Nephron progenitor cell (in vitro differentiated cells): ENCODE results near the gene RCL1.

Source experiments
- DNase-seq: peaks from one replicate; pipeline ENCODE4 v3.0.0; 2021
- H3K27ac Mint-ChIP-seq: 2 replicates; pipeline ENCODE4 v1.8.0; 2021; ENCODE audit warnings: mild to moderate bottlenecking, moderate library complexity, mixed read lengths
- H3K27me3 Mint-ChIP-seq: 2 replicates; pipeline ENCODE4 v1.8.0; 2021; ENCODE audit warnings: mild to moderate bottlenecking, low read depth, mixed read lengths; ENCODE audit not compliant: poor library complexity
- H3K36me3 Mint-ChIP-seq: 2 replicates; pipeline ENCODE4 v1.8.0; 2021; ENCODE audit warnings: low read depth, mixed read lengths
- H3K4me1 Mint-ChIP-seq: 2 replicates; pipeline ENCODE4 v1.8.0; 2021; ENCODE audit warnings: mixed read lengths
- H3K4me3 Mint-ChIP-seq: 2 replicates; pipeline ENCODE4 v1.8.0; 2021; ENCODE audit warnings: mild to moderate bottlenecking, moderate library complexity, mixed read lengths
- H3K9me3 Mint-ChIP-seq: 2 replicates; pipeline ENCODE4 v1.8.0; 2021; ENCODE audit warnings: mild to moderate bottlenecking, moderate library complexity, mixed read lengths
- TF ChIP-seq, protein P1 (sequence below): fragments of 200-600 bp; sonication (generic); IDR thresholded peaks from 2 replicates; pipeline ENCODE4 v1.5.0; 2021; ENCODE audit warnings: antibody characterized with exemption

The RCL1 gene

DNA sequence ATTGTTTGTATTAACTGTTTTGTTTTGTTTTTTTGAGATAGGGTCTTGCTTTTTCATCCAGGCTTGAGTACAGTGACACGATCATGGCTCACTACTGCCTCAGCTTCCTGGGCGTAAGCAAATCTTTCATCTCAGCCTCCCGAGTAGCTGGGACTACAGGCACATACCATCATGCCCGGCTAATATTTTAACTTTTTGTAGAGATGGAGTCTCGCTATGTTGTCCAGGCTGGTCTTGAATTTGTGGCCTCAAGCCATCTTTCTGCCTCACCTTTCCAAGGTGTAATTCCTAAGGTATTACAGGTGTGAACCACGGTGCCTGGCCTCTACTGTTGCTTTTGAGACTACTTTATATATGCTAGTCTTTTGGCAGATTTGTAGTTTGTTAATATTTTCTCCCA lies 8.4 kb downstream of the RCL1 start:
- TF ChIP-seq, protein P1, sequence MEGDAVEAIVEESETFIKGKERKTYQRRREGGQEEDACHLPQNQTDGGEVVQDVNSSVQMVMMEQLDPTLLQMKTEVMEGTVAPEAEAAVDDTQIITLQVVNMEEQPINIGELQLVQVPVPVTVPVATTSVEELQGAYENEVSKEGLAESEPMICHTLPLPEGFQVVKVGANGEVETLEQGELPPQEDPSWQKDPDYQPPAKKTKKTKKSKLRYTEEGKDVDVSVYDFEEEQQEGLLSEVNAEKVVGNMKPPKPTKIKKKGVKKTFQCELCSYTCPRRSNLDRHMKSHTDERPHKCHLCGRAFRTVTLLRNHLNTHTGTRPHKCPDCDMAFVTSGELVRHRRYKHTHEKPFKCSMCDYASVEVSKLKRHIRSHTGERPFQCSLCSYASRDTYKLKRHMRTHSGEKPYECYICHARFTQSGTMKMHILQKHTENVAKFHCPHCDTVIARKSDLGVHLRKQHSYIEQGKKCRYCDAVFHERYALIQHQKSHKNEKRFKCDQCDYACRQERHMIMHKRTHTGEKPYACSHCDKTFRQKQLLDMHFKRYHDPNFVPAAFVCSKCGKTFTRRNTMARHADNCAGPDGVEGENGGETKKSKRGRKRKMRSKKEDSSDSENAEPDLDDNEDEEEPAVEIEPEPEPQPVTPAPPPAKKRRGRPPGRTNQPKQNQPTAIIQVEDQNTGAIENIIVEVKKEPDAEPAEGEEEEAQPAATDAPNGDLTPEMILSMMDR: no peak
- peaks cover 25% of the 10 kb centered on the region for H3K4me1 Mint-ChIP-seq

GRCh38 chr9:4803670-4804530 lies 11.2 kb downstream of the RCL1 start:
- Mint-ChIP-seq H3K27ac (no peak overlapping the region), H3K4me3 (no peak overlapping the region), H3K36me3 (peaks cover 70% of the 10 kb centered on the region), H3K9me3 (peaks cover 49% of the 10 kb centered on the region), H3K4me1 (peaks cover 8% of the 10 kb centered on the region), H3K27me3 (peaks cover 3% of the 10 kb centered on the region)
- TF ChIP-seq, protein P1: no peak
- DNase-seq: no peak

More for the DNA sequence above, 8.4 kb downstream of the RCL1 start:
- no peak for DNase-seq
- Mint-ChIP-seq H3K27ac (no peak overlapping the region), H3K27me3 (no peaks in the 10 kb centered on the region), H3K36me3 (peaks cover 51% of the 10 kb centered on the region), H3K4me3 (no peak overlapping the region), H3K9me3 (peaks cover 31% of the 10 kb centered on the region)

GRCh38 chr9:4804531-4805016 lies 11.8 kb downstream of the RCL1 start:
- Mint-ChIP-seq H3K9me3 (peaks cover 51% of the 10 kb centered on the region), H3K27me3 (peaks cover 3% of the 10 kb centered on the region), H3K4me1 (peaks cover under 1% of the 10 kb centered on the region), H3K36me3 (peaks cover 77% of the 10 kb centered on the region), H3K27ac (no peak overlapping the region), H3K4me3 (no peak overlapping the region)
- TF ChIP-seq, protein P1: no peak
- no peak for DNase-seq

DNA sequence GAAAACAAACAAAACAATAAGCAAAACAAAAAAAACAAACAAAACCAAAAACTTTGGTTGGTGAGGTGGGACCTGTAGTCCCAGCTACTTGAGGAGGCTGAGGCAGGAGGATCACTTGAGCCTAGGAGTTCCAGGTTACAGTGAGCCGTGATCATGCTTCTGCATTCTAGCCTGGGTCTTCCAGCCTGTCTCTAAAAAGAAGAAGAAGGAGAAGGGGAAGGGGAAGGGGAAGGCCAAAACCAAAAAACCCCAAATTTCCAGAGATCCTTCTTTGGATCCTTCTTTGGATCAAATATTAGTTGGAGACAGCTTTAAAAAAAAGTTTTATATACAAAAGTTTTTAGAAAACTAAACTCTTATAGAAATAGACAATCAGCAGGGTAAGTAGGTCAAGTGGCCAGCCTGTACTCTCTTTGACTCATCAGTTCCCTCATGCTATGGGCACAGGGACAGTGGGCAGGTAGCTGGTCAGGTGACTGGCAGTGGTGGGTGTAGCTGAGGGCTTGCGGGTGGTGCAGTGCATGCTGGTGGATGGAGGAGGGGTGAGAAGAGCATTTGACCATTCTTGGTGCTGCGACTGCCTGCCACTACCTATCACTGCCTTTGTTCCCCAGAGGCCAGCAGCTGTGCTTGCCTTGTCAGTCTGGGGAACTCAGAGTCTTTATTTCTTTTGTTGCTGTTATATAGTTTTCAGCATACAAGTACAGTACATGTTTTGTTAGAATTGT lies 12.6 kb downstream of the RCL1 start:
- TF ChIP-seq, protein P1: no peak
- H3K36me3 Mint-ChIP-seq: peaks cover 83% of the 10 kb centered on the region
- no peak overlapping the region for H3K27ac Mint-ChIP-seq
- no peaks in the 10 kb centered on the region for H3K4me1 Mint-ChIP-seq
- no peak for DNase-seq
- peaks cover 3% of the 10 kb centered on the region for H3K27me3 Mint-ChIP-seq
- H3K9me3 Mint-ChIP-seq: peaks cover 55% of the 10 kb centered on the region
- H3K4me3 Mint-ChIP-seq: no peak overlapping the region

GRCh38 chr9:4810565-4810964 lies 17.8 kb downstream of the RCL1 start:
- Mint-ChIP-seq H3K4me1 (no peaks in the 10 kb centered on the region), H3K9me3 (peaks cover 82% of the 10 kb centered on the region), H3K4me3 (no peak overlapping the region), H3K27me3 (peaks cover 3% of the 10 kb centered on the region), H3K27ac (no peak overlapping the region), H3K36me3 (peaks cover 85% of the 10 kb centered on the region)
- DNase-seq: no peak
- TF ChIP-seq, protein P1: no peak
